Astrocyte (in vitro differentiated cells and primary cell): ENCODE measurements around the gene MCM8. TPM values are rescaled to one million over a fixed set of nuclear protein-coding genes. Genes with fewer than 3 reads are reported as not detected.

ENCODE experiments used
- DNase-seq: peaks from one replicate; pipeline ENCODE4 v3.0.0-alpha.2; 2010; ENCODE audit warnings: low read depth
- FAIRE-seq: peaks from 2 replicates; lab custom pipeline; 2011; peaks lifted over from hg19 to GRCh38; lab: Jason Lieb, UNC
- H2AFZ ChIP-seq: 2 replicates; pipeline ENCODE4 v1.6.0; 2012; ENCODE audit warnings: low read depth, low read length, inconsistent platforms
- H3K27ac ChIP-seq: 2 replicates; pipeline ENCODE4 v1.5.1; 2011; ENCODE audit warnings: low read depth, low read length, inconsistent platforms
- H3K27me3 ChIP-seq: 2 replicates; pipeline ENCODE4 v1.6.0; 2011; ENCODE audit warnings: low read length, inconsistent platforms; ENCODE audit not compliant: insufficient read depth
- H3K36me3 ChIP-seq: 2 replicates; pipeline ENCODE4 v1.5.1; 2011; ENCODE audit warnings: low read length, inconsistent platforms; ENCODE audit not compliant: insufficient read depth
- H3K4me1 ChIP-seq: 2 replicates; pipeline ENCODE4 v1.5.1; 2011; ENCODE audit warnings: low read length, inconsistent platforms; ENCODE audit not compliant: insufficient read depth
- H3K4me2 ChIP-seq: 2 replicates; pipeline ENCODE4 v1.6.0; 2012; ENCODE audit warnings: low read length, inconsistent platforms
- H3K4me3 ChIP-seq: 2 replicates; pipeline ENCODE4 v1.5.1; 2011; ENCODE audit warnings: low read depth, mild to moderate bottlenecking, low read length, inconsistent platforms; ENCODE audit not compliant: insufficient read depth
- H3K79me2 ChIP-seq: 2 replicates; pipeline ENCODE4 v1.6.0; 2012; ENCODE audit warnings: mild to moderate bottlenecking, low read length, inconsistent platforms; ENCODE audit not compliant: insufficient read depth
- H3K9ac ChIP-seq: 2 replicates; pipeline ENCODE4 v1.6.0; 2012; ENCODE audit warnings: mild to moderate bottlenecking, low read length, inconsistent platforms
- H3K9me3 ChIP-seq: 2 replicates; pipeline ENCODE4 v1.5.1; 2012; ENCODE audit warnings: low read depth, mild to moderate bottlenecking, low read length, inconsistent platforms; ENCODE audit not compliant: insufficient read depth
- H4K20me1 ChIP-seq: 2 replicates; pipeline ENCODE4 v1.6.0; 2012; ENCODE audit warnings: low read length, inconsistent platforms; ENCODE audit not compliant: insufficient read depth
- H3K27ac Mint-ChIP-seq: one replicate; pipeline ENCODE4 v1.8.0; 2021; ENCODE audit warnings: mild to moderate bottlenecking, mixed read lengths; ENCODE audit not compliant: unreplicated experiment
- H3K27me3 Mint-ChIP-seq: one replicate; pipeline ENCODE4 v1.8.0; 2021; ENCODE audit warnings: low read depth, mixed read lengths; ENCODE audit not compliant: unreplicated experiment
- H3K36me3 Mint-ChIP-seq: one replicate; pipeline ENCODE4 v1.8.0; 2021; ENCODE audit warnings: low read depth, mixed read lengths; ENCODE audit not compliant: unreplicated experiment
- H3K4me1 Mint-ChIP-seq: one replicate; pipeline ENCODE4 v1.8.0; 2021; ENCODE audit warnings: low read depth, mixed read lengths; ENCODE audit not compliant: unreplicated experiment
- H3K4me3 Mint-ChIP-seq: one replicate; pipeline ENCODE4 v1.8.0; 2021; ENCODE audit warnings: mild to moderate bottlenecking, moderate library complexity, mixed read lengths; ENCODE audit not compliant: unreplicated experiment
- H3K9me3 Mint-ChIP-seq: one replicate; pipeline ENCODE4 v1.8.0; 2021; ENCODE audit warnings: mild to moderate bottlenecking, mixed read lengths; ENCODE audit not compliant: unreplicated experiment
- CTCF ChIP-seq: IDR thresholded peaks from 2 replicates; pipeline ENCODE4 v1.5.1; 2011; ENCODE audit warnings: low read depth, mild to moderate bottlenecking, inconsistent platforms, low read length, moderate library complexity; ENCODE audit not compliant: insufficient read depth
- EZH2 ChIP-seq: IDR thresholded peaks from 2 replicates; pipeline ENCODE4 v1.6.1; 2012; ENCODE audit warnings: mild to moderate bottlenecking, low read length, inconsistent platforms; ENCODE audit not compliant: insufficient read depth
- total RNA-seq: library from RNA; stranded (reverse); gene quantifications from 2 replicates; pipeline ENCODE4 v1.2.1, GENCODE V29; 2021

The MCM8 gene
- total RNA-seq, 1 donor from 2014 or later: 5.7 TPM

- Mint-ChIP-seq H3K4me3 (no peak overlapping the region), H3K9me3 (no peaks in the 10 kb centered on the region), H3K27ac (no peak overlapping the region), H3K36me3 (peaks cover 10% of the 10 kb centered on the region), H3K27me3 (peaks cover 8% of the 10 kb centered on the region), H3K4me1 (no peaks in the 10 kb centered on the region)
- Histone ChIP-seq H3K27ac (no peak overlapping the region), H3K4me2 (no peak overlapping the region), H4K20me1 (no peaks in the 10 kb centered on the region), H3K27me3 (no peaks in the 10 kb centered on the region), H3K9me3 (no peaks in the 10 kb centered on the region), H2AFZ (no peak overlapping the region), H3K4me3 (no peak overlapping the region), H3K9ac (no peak overlapping the region), H3K4me1 (no peaks in the 10 kb centered on the region), H3K36me3 (peaks cover 3% of the 10 kb centered on the region), H3K79me2 (no peaks in the 10 kb centered on the region)
- DNase-seq (peak; percentile 43), FAIRE-seq (no peak)
- TF ChIP-seq CTCF (no peak), EZH2 (no peak)
Observed at GRCh38 chr20:6045566-6045965, 95.1 kb downstream of the MCM8 start.

DNA sequence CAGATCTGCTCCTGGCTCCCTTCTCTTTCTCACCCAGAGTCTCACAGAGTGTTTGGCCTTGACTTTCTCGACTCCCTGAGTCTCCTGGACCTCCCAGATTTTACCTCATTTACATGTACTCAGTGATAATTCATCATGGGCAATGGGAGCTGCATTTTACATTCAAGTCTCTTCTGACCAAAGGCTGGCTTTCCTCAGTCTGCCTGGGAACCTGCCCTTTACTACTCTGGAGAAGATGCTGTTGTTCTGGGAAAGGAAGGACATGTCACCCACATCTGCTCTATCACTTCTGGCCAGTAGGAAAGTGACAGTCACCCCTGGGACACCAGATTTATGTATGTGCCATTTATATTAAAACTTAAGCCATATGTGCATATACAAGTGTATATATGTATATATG is 96.0 kb downstream of the MCM8 start:
- Histone ChIP-seq H3K4me2 (no peak overlapping the region), H3K27ac (no peak overlapping the region), H3K9ac (no peak overlapping the region), H3K4me1 (peaks cover 6% of the 10 kb centered on the region), H3K9me3 (no peaks in the 10 kb centered on the region), H3K79me2 (no peaks in the 10 kb centered on the region), H4K20me1 (no peaks in the 10 kb centered on the region), H3K4me3 (no peak overlapping the region), H3K36me3 (no peaks in the 10 kb centered on the region), H2AFZ (no peak overlapping the region), H3K27me3 (no peaks in the 10 kb centered on the region)
- Mint-ChIP-seq H3K9me3 (peaks cover 1% of the 10 kb centered on the region), H3K27ac (no peak overlapping the region), H3K4me1 (no peaks in the 10 kb centered on the region), H3K4me3 (no peak overlapping the region), H3K27me3 (peaks cover 10% of the 10 kb centered on the region), H3K36me3 (peaks cover 8% of the 10 kb centered on the region)
- no peak for TF ChIP-seq EZH2
- TF ChIP-seq CTCF: no peak
- FAIRE-seq (no peak), DNase-seq (no peak)

DNA sequence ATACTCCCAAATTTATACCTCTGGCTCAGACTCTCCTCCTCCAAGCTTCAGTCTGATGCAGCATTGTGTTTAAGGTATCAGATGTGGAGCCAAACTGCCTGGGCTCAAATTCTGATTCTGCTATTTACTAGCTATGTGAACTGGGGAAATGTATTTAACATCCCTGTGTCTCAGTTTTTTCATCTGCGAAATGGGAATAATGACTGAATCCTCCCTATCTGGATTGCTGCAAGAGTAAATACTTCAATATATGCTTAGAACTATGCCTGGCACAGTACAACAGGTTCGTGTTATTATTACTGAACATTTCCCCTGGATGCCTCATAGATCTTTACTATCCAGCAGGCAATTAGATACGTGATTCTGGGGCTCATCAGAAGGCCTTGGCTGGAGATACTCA is 97.9 kb downstream of the MCM8 start:
- peaks cover 20% of the 10 kb centered on the region for H3K27me3 Mint-ChIP-seq
- Histone ChIP-seq H3K4me2 (no peak overlapping the region), H4K20me1 (no peaks in the 10 kb centered on the region), H3K36me3 (no peaks in the 10 kb centered on the region), H3K79me2 (no peaks in the 10 kb centered on the region), H3K27ac (no peak overlapping the region), H3K9ac (no peak overlapping the region), H3K4me1 (peaks cover 24% of the 10 kb centered on the region), H3K27me3 (peaks cover 6% of the 10 kb centered on the region), H3K4me3 (no peak overlapping the region), H2AFZ (no peak overlapping the region), H3K9me3 (no peaks in the 10 kb centered on the region)
- no peak overlapping the region for H3K4me3 Mint-ChIP-seq
- peaks cover 6% of the 10 kb centered on the region for H3K36me3 Mint-ChIP-seq
- DNase-seq (no peak), FAIRE-seq (no peak)
- TF ChIP-seq CTCF (no peak), EZH2 (no peak)
- H3K9me3 Mint-ChIP-seq: peaks cover 4% of the 10 kb centered on the region
- H3K4me1 Mint-ChIP-seq: peaks cover 4% of the 10 kb centered on the region
- H3K27ac Mint-ChIP-seq: no peak overlapping the region

Other genes starting within 250 kb of the MCM8 start
- gene SHLD1, start 200.3 kb upstream of the MCM8 start, total RNA-seq: 2.9 and 3.5 TPM in 2 replicates
- 3.8 and 4.0 TPM in 2 replicates for gene CHGB, start 39.1 kb upstream of the MCM8 start, total RNA-seq
- 14.4 and 16.4 TPM in 2 replicates for gene TRMT6, start 119 bp upstream of the MCM8 start, total RNA-seq
- gene CRLS1, start 55.5 kb downstream of the MCM8 start, total RNA-seq: 35.6 and 36.4 TPM in 2 replicates
- 1.0 and 1.1 TPM in 2 replicates for gene LRRN4, start 103.4 kb downstream of the MCM8 start, total RNA-seq
- 8.4 and 10.9 TPM in 2 replicates for gene FERMT1, start 172.4 kb downstream of the MCM8 start, total RNA-seq